Activated CD4-positive, alpha-beta T cell treated with anti-CD3 and anti-CD28 coated beads for 48 hours (primary cell): ENCODE results near the gene ZDHHC23.

Experiments
- DNase-seq: peaks from one replicate; pipeline ENCODE4 v3.0.0-alpha.2; 2020

ZDHHC23 gene, protein sequence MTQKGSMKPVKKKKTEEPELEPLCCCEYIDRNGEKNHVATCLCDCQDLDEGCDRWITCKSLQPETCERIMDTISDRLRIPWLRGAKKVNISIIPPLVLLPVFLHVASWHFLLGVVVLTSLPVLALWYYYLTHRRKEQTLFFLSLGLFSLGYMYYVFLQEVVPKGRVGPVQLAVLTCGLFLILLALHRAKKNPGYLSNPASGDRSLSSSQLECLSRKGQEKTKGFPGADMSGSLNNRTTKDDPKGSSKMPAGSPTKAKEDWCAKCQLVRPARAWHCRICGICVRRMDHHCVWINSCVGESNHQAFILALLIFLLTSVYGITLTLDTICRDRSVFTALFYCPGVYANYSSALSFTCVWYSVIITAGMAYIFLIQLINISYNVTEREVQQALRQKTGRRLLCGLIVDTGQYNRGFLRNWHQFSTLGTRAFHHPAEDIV

DNA sequence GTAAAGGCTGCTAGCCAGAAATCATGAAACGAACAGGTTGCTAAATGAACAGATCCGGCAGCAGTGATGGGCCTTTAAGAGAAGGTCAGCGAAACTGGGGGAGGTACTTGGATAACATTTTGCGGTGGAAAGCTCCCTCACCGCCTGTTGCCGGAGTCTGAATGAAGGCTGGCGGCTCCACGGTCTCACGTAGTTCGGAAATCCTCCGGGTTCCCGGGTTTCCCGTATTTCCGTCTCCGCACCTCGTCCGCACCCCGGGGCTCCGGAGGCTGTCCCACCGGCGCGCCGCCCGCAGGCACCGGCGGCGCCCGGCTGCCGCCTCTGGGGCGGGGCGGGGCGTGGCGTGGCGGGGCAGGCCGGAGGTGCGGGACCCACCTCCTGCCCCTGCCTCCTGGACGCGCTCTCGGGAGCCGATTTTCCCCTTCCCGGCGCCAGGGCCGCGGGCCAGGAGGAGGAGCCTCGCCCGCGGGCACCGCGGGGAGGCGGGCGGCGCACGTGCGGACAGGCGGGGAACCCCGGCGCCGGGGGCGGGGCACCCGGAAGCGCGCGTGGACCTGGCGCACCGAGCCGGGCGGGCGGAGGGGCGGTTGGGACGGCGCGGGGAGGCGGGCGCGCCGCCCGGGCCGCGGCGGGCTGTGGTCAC lies at the start of gene ZDHHC23:
TSS of gene ZDHHC23 (plus strand) at position 642 of the 643 bp plus-strand sequence. CDS start 790 bp downstream, outside the sequence.
- DNase-seq = peak; percentile 63

DNA sequence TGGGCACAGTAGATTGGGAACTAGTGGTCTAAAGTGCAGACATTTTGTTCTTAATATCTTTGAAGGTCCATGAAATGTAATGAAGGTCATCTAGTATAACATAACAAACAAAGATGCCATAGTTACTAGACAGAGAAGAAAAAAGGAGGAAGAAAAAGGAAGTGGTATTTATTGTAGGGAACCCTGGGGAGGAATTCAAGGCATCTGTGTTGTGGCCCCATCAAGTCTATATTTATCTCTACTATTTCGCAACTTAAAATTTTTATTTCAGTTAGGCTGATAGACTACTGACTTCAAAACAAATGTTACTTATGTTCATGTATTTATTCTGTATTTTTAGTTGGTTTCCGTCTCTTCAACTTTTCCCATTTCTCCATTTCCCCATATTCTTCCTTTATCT lies 48.9 kb upstream of the ZDHHC23 start:
- no peak for DNase-seq

DNA sequence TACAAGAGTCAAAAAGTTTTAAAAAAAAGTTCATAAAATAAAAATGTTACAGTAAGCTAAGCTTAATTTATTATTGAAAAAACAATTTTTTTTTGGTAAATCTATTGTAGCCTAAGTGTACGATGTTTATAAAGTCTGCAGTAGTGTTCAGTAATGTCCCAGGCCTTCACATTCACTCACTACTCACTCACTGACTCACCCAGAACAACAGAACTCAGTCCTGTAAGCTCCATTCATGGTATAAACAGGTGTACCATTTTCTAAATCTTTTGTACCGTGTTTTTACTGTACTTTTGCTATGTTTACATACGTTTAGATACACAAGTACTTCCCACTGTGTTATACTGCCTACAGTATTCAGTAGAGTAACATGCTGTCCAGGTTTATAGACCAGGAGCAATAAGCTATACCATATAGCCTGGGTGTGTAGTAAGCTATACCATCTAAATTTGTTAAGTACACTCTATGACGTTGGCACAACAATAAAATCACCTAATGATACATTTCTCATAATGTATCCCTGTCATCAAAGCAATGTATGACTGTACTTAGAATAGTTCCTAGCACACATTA lies 41.2 kb upstream of the ZDHHC23 start:
- no peak for DNase-seq

DNA sequence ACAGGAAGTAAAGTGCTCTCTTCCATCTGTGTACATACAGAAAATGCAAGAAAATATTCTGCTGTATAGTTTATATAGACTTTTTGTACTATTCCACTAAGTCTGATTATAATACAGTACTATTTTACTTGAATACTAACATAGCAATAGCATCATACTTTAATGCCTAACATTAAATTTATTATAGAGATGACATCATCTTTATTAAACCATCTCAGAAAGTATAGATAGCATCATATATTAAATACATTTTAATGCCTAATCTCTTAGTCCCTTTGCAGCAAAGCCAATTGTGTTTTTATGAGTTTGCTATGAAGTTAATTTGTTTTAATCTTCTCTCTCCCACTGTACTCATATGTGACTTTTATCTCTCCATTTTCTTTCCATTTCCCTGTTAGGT lies 39.7 kb upstream of the ZDHHC23 start:
- DNase-seq = no peak

DNA sequence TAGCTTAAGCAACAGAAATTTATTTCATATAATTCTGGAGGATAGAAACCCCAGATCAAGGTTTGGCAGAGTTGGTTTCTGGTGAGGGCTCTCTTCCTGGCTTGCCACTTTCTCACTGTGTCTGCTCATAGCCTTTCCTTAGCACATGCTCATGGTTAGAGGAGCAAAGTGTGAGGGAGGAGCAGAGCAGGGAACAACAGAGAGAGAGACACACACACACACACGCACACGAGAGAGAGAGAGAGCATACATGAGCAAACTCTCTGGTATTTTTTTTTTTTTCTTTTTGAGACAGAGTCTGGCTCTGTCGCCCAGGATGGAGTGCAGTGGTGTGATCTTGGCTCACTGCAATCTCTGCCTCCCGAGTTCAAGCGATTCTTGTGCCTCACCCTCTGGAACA lies 36.8 kb upstream of the ZDHHC23 start:
- no peak for DNase-seq

DNA sequence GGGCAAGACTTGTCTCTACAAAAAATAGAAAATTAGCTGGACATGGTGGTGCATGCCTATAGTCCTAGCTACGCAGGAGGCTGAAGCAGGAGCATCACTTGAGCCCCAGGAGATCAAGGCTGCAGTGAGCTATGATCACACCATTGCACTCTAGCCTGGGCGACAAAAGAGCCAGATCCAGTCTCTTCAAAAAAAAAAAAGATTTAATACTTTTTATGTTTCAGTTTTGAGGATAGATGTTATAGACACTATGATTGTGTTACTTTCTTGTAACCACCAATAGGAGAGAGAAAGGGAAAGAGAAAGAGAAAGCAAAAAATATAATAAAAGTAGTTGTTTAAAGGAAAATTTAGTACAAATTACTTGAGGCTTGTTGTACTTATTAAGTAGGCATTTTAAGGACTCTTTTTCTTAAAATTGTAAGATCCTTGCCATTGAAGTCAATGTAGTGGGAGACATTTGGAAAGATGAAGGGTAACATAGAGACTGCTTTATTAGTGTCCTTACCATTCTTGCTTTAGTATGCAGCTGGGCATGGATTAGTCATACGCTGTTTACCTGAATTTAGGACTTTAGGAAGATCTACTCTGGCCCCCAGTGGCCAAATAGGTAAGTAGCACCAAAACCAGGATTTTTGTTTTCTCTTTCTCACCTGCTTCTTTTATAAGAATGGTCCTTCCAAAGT lies 35.1 kb upstream of the ZDHHC23 start:
- peak; percentile 29 for DNase-seq

DNA sequence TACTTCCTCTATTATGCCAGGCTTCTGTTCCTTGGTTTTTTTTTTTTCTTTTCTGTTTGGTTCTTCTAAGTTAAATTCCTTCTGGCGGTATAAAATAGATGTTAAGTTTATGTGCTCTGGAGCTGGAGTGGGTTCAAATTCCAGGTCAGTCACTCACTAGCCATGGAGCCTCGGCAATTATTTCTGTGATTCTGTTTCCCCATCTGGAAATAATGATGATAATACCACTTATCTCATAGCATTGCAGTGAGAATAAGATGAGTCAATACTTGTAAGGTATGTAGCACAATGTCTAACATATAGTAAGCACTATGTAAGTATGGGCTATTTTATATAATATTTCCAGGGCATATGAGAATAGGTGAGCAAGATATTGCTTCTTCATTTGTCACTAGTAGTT lies 33.2 kb upstream of the ZDHHC23 start:
- no peak for DNase-seq

DNA sequence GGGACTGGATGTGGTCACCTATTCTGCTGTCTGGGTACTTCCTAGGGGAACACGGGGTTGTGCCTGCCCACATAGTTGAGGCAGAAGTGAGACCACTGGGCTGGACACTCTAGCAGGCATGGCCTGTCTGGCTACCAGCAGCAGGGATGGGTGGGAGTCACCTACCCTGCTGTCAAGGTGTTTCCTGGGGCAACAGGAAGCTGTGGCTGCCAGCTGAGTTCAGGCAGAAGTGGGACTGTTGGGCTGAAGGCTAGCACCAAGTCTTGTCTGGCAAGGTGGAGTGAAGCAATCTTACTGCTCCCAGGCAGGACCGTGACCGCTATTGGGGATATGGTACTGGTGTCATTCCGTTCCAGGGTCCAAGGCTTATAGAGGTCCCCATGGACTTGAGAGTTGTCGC lies 20.3 kb upstream of the ZDHHC23 start:
- no peak for DNase-seq

DNA sequence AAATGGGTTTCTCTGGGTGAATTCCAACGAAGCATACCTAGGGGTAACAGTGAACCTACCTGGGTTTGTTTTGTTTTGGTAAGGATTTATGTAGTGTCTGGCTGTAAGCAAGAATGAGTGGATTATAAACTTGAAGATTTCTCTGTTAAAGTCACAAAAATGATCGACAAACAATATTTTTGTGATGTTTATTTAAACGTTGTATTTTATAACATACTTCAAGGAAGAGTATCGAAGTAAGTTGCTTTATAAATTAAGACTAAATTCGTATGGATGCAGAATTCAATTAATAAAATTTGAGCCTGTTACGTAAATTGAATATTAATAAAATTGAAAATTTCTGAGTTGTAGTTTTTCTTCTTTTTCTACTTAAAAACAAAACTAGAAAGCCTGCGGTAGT lies 982 bp upstream of the ZDHHC23 start:
- DNase-seq = no peak

DNA sequence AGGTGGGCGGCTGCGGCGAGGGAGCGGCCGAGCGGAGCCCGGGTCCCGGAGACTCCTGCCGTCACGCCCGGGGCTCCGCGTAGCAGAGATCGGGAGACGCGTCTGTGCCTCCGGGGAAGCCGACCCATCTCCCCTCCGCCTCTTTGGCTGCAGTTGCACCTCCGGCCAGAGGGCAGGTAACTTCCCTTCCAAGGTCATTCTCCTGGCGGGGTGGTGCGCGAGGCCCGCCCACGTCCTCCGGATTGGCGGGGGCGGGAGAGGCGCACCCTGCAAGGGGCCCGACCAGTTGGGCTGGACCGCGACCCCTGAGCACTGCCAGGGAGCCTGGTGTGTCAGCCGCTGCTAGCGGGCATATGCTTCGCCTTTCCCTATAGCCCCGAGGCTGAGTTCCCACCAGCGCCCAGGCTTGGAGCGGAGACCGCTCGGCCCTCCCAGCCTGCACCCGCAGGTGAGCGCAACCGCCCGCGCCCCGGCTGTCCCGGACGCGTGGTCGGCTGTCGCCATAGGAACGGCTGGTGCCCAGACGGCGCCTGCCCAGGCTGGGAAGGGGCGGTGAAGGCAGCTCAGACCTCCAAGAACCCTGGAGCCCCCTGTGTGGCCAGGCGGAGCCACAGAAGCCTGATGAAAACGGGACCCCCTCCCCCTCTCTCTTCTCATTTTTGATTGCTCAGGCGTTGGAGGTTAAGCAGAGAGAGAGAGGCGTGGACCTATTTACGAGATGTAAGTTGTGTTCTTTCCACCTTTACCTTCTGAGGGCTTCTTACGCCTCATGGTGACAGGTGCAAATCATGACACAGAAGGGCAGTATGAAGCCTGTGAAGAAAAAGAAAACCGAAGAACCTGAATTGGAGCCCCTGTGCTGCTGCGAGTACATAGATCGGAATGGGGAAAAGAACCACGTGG lies 453 bp downstream of the ZDHHC23 start:
- DNase-seq = peak; percentile 33

DNA sequence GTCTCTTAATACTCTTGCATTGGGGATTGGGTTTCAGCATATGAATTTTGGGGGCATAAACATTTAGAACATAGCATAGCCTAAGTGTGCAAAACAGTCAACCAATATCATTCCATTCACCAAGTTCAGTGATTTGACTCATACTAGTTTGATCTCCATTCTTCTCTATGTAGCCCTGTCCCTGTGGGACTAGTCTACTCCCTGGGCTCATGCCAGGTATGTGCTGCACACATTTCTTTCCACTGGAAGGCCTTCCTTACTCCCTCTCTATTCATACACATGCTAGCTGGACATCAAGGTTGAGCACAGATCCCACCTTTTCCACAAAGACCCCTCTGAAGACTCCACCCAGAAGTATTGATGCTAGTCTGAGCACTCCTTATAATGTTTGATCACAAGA lies 5.1 kb downstream of the ZDHHC23 start:
- DNase-seq = no peak

DNA sequence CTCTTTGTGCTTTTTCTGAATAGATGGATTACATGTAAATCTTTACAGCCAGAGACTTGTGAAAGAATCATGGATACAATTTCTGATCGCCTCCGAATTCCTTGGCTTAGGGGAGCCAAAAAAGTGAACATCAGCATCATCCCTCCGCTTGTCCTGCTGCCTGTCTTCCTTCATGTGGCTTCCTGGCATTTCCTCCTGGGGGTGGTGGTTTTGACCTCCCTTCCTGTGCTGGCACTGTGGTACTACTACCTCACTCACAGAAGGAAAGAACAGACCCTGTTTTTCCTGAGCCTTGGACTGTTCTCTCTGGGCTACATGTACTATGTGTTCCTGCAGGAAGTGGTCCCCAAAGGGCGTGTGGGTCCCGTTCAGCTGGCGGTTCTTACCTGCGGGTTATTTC lies 5.9 kb downstream of the ZDHHC23 start:
- no peak for DNase-seq

DNA sequence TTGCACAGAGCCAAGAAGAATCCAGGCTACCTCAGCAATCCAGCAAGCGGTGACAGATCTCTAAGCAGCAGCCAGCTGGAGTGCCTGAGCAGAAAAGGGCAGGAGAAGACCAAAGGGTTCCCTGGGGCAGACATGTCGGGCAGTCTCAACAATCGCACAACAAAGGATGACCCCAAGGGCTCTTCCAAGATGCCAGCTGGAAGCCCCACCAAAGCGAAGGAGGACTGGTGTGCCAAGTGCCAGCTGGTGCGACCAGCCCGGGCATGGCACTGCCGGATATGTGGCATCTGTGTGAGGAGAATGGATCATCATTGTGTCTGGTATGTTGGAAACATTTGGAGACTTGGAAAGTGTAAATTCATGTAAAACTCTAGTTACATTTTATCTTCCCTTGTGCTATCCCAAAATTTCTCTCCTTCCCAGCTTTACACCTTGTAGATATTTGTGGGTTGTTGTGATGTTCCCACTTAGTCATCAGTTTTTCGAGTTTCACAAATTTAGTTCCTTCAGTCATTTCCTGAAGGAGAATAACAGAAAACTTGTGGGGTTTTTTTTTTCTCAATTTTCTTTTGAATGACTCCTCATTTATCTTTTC lies 6.4 kb downstream of the ZDHHC23 start:
- DNase-seq = no peak

DNA sequence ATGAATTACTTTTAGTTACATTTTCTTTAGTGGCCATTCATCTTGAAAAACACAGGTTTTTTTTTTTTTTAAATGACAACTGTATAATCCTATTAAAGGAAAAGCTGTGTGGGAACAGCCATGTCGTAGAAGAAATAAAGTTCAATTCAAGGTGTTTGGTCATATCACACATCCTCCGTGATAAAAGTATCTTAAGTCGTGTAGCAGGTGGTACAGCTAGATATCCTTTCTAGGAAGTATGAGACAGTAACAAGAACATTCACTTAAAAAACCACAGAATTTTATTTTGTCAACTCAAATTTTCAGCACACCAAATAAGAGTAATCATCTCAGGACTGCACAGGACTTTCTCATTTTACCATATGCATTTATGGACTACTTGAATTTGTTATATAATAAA lies 16.1 kb downstream of the ZDHHC23 start:
- DNase-seq = no peak

DNA sequence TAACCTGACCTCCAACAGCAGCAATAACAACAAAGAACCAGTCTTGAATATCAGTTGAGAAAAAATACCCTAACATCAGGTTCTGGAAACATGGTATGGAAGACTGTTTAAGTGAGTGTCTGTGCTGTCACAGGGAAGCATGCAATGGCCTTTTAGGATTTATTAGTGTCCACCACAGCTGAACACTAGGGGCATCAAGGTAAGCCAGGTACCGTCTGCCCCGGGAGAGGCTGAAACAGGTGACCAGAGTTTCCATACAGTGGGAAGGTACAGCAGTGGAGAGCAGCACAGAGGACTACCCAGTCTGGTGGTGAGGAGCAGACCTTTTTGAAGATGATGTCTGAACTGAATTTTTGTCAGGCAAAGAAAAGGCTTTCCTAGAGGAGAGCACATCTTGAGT lies 18.4 kb downstream of the ZDHHC23 start:
- no peak for DNase-seq

DNA sequence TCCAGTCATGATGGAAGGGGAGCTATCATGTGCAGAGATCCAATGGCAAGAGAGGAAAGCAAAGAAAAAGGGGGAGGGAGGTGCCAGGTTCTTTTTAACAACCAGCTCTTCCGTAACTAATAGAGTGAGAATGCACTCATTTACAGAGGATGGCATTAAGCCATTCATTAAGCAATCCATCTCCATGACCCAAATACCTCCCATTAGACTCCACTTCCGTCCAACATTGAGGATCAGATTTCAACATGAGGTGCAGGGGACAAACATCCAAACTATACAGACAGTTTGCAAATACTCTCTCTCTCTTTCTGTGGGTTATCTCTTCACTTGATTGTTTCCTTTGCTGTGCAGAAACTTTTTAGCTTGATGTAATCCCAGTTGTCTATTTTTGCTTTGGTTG lies 21.2 kb downstream of the ZDHHC23 start:
- no peak for DNase-seq

DNA sequence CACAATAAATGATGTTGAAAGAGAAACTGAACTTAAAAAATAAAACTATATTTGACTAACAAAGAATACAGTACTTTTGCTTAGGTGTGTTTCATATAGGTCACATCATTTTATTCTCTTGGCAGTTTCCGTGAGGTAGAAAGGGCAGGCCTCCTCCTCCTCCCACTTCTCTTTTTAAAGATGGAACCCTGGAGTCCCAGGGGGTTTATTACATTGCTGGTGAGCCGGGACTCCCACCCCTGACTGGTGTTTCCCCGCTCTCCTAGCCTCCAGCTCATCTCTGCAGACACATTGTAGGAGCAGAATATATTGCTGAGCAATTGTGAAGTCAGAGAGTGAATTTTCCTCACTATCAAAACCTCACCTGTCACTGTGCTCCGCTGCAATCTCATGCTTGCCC lies 30.0 kb downstream of the ZDHHC23 start:
- DNase-seq = no peak

DNA sequence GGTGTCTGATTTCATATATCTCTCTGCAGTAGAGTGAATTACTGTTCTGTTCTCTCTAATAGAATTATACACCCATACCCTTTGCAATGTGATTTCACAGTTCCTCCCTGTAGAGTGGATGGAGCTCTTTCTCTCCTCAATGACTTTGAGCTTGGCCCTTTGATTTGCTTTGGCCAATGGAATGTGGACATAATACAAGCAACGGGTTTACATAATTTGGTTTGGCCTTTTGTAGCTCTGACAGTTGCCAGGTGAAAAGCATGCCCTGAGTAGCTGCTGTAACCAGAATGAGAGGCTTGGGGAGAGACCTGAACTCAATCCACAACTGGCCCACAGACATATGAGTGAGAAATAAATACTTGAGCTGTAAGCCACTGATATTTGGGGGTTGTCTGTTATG lies 32.1 kb downstream of the ZDHHC23 start:
- DNase-seq = no peak

DNA sequence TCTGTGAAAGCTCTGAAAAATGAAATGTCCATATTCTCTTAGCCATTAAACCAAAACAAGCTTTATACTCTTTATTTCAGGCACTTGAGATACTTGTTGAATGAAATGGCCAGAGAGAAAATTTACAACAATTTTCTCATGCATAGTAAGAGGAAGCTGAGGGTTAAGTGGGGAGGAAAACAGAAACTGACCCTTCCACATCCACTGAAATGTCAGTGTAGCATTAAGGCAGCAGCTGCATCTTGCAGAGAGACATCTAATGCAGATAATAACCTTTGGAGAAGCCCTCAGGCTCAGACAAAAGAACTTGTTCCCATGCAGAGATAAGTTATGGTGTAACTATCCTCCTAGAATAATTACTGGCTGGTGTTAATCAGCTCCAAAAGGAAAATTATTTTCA lies 34.0 kb downstream of the ZDHHC23 start:
- no peak for DNase-seq

DNA sequence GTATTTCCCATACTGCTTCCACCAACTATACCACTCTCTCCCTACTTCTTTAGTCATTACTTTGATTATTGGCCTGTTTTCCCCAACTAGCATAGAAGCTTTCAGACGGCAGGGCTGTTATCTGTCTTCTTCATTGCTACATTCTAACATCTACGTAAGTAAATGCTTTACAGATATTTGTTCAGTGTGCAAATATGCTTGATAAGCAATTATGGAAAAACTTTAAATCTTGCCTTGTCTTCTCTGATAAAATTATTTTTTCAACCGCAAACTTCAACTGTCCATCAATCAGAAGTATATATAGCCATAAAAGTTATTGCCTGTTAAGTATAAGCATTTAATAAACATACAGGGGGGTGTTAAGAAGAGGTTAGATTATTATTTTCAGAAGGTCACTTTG lies 35.7 kb downstream of the ZDHHC23 start:
- DNase-seq = no peak

DNA sequence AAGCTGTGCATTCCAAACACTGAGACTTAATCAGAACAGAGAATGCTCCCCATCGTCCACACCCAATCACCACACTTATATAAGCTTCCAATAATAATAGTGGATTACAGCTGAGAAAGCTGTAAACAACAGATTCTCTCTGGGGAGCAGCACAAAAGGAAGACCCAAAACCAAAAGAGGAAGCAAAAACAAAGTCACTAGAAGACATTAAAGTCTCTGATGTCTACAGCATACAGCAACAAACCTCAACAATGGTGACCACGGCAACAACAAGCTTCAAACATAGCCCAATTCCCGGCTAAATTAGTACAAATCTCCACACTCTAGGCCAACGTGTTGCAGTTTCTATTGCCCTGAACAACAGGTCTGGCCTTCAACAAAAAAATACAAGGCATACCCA lies 37.7 kb downstream of the ZDHHC23 start:
- no peak for DNase-seq

DNA sequence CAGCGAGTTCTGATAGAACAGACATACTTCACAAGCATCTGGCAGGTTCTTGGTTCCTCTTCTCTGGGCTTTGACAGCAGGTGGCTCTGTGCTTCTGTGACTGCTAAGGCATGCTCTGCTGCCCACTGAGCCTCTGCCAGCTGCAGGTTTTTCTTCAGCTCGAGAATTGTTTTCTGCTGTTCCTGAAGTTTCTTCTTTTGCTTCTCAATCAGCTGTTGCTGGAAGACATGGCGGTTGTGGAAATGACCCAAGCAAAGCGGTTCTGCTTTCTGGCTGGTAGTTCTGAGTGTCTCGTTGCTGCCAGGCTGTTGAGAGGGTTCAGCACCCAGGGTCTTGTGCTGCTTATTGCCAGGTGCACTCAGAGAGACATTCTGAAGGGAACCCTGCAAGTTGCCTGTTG lies 57.7 kb downstream of the ZDHHC23 start:
- DNase-seq = no peak
